WERI-Rb-1 (cell line): ENCODE results near the gene UBE2R2.

Experiments used
- DNase-seq: peaks from one replicate; pipeline ENCODE4 v3.0.0-alpha.2; 2020
- H3K27ac ChIP-seq: fragments of 250-450 bp; sonication (Bioruptor Pico); 2 replicates; pipeline ENCODE4 v1.5.1; 2020; ENCODE audit warnings: mild to moderate bottlenecking, moderate library complexity
- H3K27me3 ChIP-seq: fragments of 250-450 bp; sonication (Bioruptor Pico); 2 replicates; pipeline ENCODE4 v1.5.1; 2021; ENCODE audit warnings: mild to moderate bottlenecking, low read depth, moderate library complexity; ENCODE audit not compliant: insufficient read depth, severe bottlenecking
- H3K36me3 ChIP-seq: fragments of 250-450 bp; sonication (Bioruptor Pico); 2 replicates; pipeline ENCODE4 v1.5.1; 2020; ENCODE audit warnings: mild to moderate bottlenecking, moderate library complexity
- H3K4me3 ChIP-seq: 2 replicates; pipeline ENCODE4 v1.5.1; 2011; ENCODE audit warnings: low read depth, mild to moderate bottlenecking, control low read depth, low read length
- H3K9me3 ChIP-seq: fragments of 250-450 bp; sonication (Bioruptor Pico); 2 replicates; pipeline ENCODE4 v1.5.1; 2021; ENCODE audit warnings: mild to moderate bottlenecking, moderate library complexity; ENCODE audit not compliant: severe bottlenecking
- TF ChIP-seq, protein P1 (sequence below): IDR thresholded peaks from 2 replicates; pipeline ENCODE4 v1.5.1; 2011; ENCODE audit warnings: low read depth, mild to moderate bottlenecking, control low read depth, inconsistent platforms, low read length

UBE2R2 gene

DNA sequence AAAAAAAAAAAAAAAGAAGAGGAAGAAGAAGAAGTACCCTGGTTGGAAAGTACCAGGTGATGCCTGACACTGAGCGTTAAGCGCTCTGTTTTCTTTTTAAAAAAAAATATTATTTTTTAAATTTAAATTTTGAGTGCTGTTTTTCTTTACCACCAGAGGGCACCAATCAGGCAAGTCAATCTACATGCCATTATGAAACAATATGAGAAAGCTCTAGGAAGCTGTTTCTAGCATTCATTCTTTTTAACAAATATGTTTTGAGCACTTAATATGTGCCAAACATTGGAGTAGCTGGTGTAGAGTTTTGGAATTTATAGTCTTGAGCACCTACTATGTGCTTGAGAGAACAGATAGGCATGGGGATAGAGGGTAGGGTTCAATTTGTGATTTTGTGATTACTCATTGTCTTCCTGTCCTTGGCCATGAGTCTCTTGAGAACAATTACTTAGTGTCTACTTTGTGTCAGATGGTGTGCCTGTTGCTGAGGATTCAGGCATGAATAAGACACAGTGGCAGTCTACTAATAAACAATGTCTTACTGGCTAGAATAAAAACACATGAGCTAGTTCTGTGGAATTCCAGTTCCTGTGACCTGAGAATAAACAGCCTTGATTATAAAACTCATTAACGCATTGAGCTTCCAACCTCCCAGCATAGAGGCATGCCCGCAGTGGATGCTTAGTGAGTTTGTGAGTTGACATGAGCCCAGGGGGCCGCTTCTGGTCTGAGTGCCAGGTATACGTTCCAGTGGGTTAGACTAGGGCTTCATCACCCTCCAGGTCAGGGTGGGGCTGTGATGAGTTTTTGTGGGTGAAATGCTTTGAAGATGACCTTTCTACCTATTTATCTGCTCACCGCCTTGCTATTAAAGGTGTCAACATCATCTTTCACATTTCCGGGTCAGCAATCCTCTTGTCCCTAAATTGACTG lies 3.0 kb upstream of the UBE2R2 start:
- H3K4me3 ChIP-seq, result no peak overlapping the region
- DNase-seq, result no peak
- peaks cover under 1% of the 10 kb centered on the region for H3K36me3 ChIP-seq
- no peak overlapping the region for H3K27ac ChIP-seq
- TF ChIP-seq, protein P1, sequence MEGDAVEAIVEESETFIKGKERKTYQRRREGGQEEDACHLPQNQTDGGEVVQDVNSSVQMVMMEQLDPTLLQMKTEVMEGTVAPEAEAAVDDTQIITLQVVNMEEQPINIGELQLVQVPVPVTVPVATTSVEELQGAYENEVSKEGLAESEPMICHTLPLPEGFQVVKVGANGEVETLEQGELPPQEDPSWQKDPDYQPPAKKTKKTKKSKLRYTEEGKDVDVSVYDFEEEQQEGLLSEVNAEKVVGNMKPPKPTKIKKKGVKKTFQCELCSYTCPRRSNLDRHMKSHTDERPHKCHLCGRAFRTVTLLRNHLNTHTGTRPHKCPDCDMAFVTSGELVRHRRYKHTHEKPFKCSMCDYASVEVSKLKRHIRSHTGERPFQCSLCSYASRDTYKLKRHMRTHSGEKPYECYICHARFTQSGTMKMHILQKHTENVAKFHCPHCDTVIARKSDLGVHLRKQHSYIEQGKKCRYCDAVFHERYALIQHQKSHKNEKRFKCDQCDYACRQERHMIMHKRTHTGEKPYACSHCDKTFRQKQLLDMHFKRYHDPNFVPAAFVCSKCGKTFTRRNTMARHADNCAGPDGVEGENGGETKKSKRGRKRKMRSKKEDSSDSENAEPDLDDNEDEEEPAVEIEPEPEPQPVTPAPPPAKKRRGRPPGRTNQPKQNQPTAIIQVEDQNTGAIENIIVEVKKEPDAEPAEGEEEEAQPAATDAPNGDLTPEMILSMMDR, result 0 out of 2 replicates have a peak, but pooled peaks have one; percentile 23
- no peaks in the 10 kb centered on the region for H3K27me3 ChIP-seq
- H3K9me3 ChIP-seq, result no peaks in the 10 kb centered on the region

DNA sequence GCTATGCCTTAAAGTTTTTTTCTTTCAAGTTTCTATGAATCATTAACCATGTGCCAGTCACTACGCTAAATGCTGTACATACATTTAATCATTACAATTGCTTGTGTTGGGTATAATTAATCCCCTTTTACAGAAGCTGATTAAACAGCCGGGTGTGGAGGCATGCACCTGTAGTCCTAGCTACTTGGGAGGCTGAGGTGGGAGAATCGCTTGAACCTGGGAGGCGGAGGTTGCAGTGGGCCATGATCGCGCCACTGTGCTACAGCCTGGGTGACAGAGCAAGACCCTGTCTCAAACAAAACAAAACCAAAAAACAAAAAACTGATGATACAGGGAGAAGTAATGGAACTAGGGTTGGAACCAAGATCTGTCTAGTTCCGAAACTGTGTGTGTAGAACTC lies 1.2 kb upstream of the UBE2R2 start:
- DNase-seq, result no peak
- no peaks in the 10 kb centered on the region for H3K9me3 ChIP-seq
- H3K27me3 ChIP-seq, result no peaks in the 10 kb centered on the region
- no peak overlapping the region for H3K4me3 ChIP-seq
- H3K27ac ChIP-seq, result peak overlapping the region; percentile 99; the same call in 1 of the 2 replicates
- peaks cover 6% of the 10 kb centered on the region for H3K36me3 ChIP-seq
- TF ChIP-seq, protein P1, result no peak

DNA sequence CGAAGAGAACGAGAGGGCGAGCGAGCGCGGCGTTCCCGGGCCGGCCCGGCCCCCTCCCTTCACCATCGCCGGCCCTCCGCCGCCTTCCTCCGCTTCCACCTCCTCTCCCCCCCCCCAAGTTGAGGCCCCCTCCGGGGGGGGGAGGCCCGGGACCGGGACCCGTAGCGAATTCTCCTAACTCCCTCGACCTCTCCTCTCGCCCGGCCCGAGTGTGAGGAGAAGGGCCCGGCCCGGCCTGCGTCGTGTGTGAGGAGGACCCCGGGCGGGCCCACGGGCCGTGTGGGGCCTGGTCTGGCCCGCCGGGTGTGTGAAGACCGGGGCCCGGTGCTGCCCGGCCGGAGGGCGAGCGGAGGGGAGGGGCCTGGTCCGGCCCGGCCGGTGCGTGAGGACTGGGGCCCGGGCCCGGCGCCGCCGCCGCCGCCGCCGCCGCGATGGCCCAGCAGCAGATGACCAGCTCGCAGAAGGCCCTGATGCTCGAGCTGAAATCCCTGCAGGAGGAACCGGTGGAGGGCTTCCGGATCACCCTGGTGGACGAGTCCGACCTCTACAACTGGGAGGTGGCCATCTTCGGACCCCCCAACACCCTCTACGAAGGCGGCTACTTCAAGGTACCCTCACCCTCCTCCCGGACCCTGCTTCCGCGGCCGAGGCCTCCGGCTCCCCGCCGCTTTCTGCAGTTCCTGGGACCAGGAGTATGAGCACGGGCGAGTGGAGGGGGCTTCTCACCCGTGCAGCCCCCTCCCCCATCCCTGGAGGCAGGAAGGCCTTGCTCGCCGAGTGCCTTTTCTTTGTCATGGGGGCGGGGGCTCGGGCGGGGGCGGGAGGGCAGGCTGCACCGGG lies 587 bp downstream of the UBE2R2 start:
- TF ChIP-seq, protein P1, result peak; percentile 48
- peak overlapping the region; percentile 95 for H3K4me3 ChIP-seq
- DNase-seq, result peak; percentile 78

DNA sequence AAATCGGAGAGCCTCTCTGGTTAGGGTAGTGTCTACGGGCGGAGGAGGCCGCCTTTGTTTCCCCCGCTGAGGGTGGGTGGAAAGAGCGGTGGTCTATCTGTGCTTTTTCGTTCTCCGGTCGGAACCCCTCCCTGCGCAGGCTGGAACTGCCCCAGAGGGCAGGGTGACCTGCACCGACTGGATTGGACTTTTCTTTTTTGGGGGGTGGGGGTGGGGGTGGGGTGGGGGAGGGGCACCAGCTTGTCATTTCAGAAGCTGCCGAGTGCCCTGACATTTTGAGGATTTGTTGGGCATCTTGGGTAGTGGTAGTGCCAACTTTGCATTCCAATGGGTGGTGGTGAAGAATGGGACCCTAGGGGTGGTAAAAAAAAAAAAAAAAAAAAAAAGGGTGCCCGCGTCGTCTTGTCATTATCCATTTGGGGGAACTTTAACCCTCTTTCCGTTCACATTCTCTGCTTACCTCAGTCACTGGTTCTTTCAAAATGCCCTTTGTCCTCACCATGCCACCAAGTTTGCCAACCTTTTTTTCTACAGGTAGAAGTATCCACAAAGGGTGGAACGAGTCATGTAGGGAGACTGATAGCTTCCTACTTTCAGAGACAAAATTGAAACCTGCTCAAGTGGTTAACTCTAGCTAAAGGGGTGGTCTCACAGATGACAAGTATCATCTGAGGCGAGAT lies 1.3 kb downstream of the UBE2R2 start:
- Histone ChIP-seq H3K27ac (peak overlapping the region; percentile 99), H3K36me3 (peaks cover 6% of the 10 kb centered on the region), H3K9me3 (no peaks in the 10 kb centered on the region), H3K4me3 (peak overlapping the region; percentile 95), H3K27me3 (no peaks in the 10 kb centered on the region)
- TF ChIP-seq, protein P1, result no peak
- DNase-seq, result no peak

More for the DNA sequence above, 587 bp downstream of the UBE2R2 start:
- no peaks in the 10 kb centered on the region for H3K9me3 ChIP-seq
- H3K27ac ChIP-seq, result peak overlapping the region; percentile 99
- H3K36me3 ChIP-seq, result peaks cover 6% of the 10 kb centered on the region
- no peaks in the 10 kb centered on the region for H3K27me3 ChIP-seq

DNA sequence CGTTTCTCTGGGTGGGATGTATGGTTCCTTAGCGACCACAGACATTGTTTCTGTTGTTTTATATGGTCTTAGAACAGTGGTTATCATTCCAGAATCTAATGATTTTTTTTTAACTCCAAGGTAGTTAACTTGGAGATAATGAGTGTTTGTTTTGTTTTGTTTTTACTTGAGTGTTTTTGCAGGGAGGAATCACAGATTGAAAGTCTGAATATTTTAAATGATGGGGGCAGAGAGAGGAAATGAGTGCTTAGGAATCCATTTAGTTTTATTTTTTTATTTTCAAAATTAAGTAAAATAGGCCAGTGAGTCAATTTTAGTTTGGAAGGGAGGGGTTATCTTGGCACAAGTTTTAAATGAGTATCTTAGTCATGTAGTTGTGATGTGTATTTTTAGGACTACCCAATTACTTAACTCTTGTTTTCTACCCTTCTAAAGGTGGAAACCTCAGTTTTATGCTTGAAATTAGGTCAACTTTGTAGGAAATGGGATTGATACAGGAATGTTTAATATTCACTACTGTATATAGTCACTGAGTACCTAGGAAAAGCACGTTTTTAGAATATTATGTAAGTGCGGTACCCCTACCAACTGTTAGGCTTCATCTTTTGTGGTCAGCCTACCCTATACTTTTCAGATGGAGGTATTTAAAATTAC lies 2.0 kb downstream of the UBE2R2 start:
- peak overlapping the region; percentile 95 for H3K4me3 ChIP-seq
- peak overlapping the region; percentile 45 for H3K27ac ChIP-seq
- H3K9me3 ChIP-seq, result no peaks in the 10 kb centered on the region
- no peaks in the 10 kb centered on the region for H3K27me3 ChIP-seq
- H3K36me3 ChIP-seq, result peaks cover 9% of the 10 kb centered on the region
- no peak for DNase-seq
- TF ChIP-seq, protein P1, result no peak
